SK-N-SH treated with all-trans-retinoic acid at 6 μM for 48 hours (cell line): ENCODE data around the gene NCOA4.
A peak's percentile ranks its signal among the peaks of the same experiment; 100 is the strongest.
"Not testable (repeated sequence)": the region's sequence is repeated elsewhere in the genome, so short reads cannot be mapped to it uniquely, and the experiment has no call there.

Experiments
- ATAC-seq: fragments of 200-7000 bp; cut with Tn5 transposase; 3 replicates; pipeline ENCODE4 v1.9.1; 2020; ENCODE audit warnings: mild to moderate bottlenecking, moderate library complexity
- ARNTL ChIP-seq: fragments of 450-650 bp; formaldehyde crosslinking; IDR thresholded peaks from 2 replicates; pipeline ENCODE4 v1.5.0; 2020; ENCODE audit warnings: low read depth, mild to moderate bottlenecking, moderate library complexity, borderline replicate concordance
- BACH2 ChIP-seq: fragments of 250-450 bp; sonication (Bioruptor Pico); IDR thresholded peaks from 2 replicates; pipeline ENCODE4 v1.9.0; 2021; ENCODE audit warnings: mild to moderate bottlenecking, borderline replicate concordance
- CSDC2 ChIP-seq: fragments of 250-450 bp; sonication (Bioruptor Pico); IDR thresholded peaks from 2 replicates; pipeline ENCODE4 v1.5.0; 2020; ENCODE audit warnings: mild to moderate bottlenecking, moderate library complexity
- CSRNP3 ChIP-seq: fragments of 250-450 bp; sonication (Bioruptor Pico); IDR thresholded peaks from 2 replicates; pipeline ENCODE4 v1.5.1; 2021; ENCODE audit warnings: mild to moderate bottlenecking, moderate library complexity
- ESRRG ChIP-seq: fragments of 250-450 bp; sonication (Bioruptor Pico); IDR thresholded peaks from 2 replicates; pipeline ENCODE4 v1.6.1; 2021; ENCODE audit warnings: mild to moderate bottlenecking
- GLIS3 ChIP-seq: fragments of 250-450 bp; sonication (Bioruptor Pico); IDR thresholded peaks from 2 replicates; pipeline ENCODE4 v1.5.0; 2020; ENCODE audit warnings: mild to moderate bottlenecking, moderate library complexity
- ISL1 ChIP-seq: fragments of 250-450 bp; sonication (Bioruptor Pico); IDR thresholded peaks from 2 replicates; pipeline ENCODE4 v2.1.2; 2022; ENCODE audit warnings: mild to moderate bottlenecking, moderate library complexity
- OSR1 ChIP-seq: fragments of 250-450 bp; sonication (Bioruptor Pico); IDR thresholded peaks from 2 replicates; pipeline ENCODE4 v1.8.0; 2022; ENCODE audit warnings: moderate library complexity, mild to moderate bottlenecking, inconsistent platforms
- POU6F1 ChIP-seq: fragments of 250-450 bp; sonication (Bioruptor Pico); IDR thresholded peaks from 2 replicates; pipeline ENCODE4 v1.8.0; 2021; ENCODE audit warnings: low read depth, mild to moderate bottlenecking, moderate library complexity, borderline replicate concordance
- RARB ChIP-seq: fragments of 250-450 bp; sonication (Bioruptor Pico); IDR thresholded peaks from 2 replicates; pipeline ENCODE4 v1.8.0; 2021; ENCODE audit warnings: mild to moderate bottlenecking, moderate library complexity
- SNAI2 ChIP-seq: fragments of 250-450 bp; sonication (Bioruptor Pico); IDR thresholded peaks from 2 replicates; pipeline ENCODE4 v1.5.0; 2020; ENCODE audit warnings: mild to moderate bottlenecking, moderate library complexity
- TCF4 ChIP-seq: fragments of 250-450 bp; sonication (Bioruptor Pico); IDR thresholded peaks from 2 replicates; pipeline ENCODE4 v1.8.0; 2021; ENCODE audit warnings: mild to moderate bottlenecking, moderate library complexity, borderline replicate concordance
- TOX ChIP-seq: fragments of 250-450 bp; sonication (Bioruptor Pico); IDR thresholded peaks from 2 replicates; pipeline ENCODE4 v1.8.0; 2021; ENCODE audit warnings: mild to moderate bottlenecking, moderate library complexity, borderline replicate concordance
- ZC3H10 ChIP-seq: fragments of 250-450 bp; sonication (Bioruptor Pico); IDR thresholded peaks from 2 replicates; pipeline ENCODE4 v1.5.1; 2021; ENCODE audit warnings: mild to moderate bottlenecking, moderate library complexity
- ZFP3 ChIP-seq: fragments of 250-450 bp; sonication (Bioruptor Pico); IDR thresholded peaks from 2 replicates; pipeline ENCODE4 v1.5.0; 2020; ENCODE audit warnings: mild to moderate bottlenecking, moderate library complexity
- ZFP30 ChIP-seq: fragments of 450-650 bp; formaldehyde crosslinking; IDR thresholded peaks from 2 replicates; pipeline ENCODE4 v1.5.0; 2022; ENCODE audit warnings: mild to moderate bottlenecking, moderate library complexity
- ZNF8 ChIP-seq: fragments of 450-650 bp; formaldehyde crosslinking; IDR thresholded peaks from 2 replicates; pipeline ENCODE4 v1.5.0; 2020; ENCODE audit warnings: mild to moderate bottlenecking, moderate library complexity
- TF ChIP-seq, protein P1 (sequence below): fragments of 250-450 bp; sonication (Bioruptor Pico); IDR thresholded peaks from 2 replicates; pipeline ENCODE4 v1.8.0; 2020; ENCODE audit warnings: mild to moderate bottlenecking, moderate library complexity, borderline replicate concordance
- TF ChIP-seq, protein P2 (sequence below): fragments of 250-450 bp; sonication (Bioruptor Pico); IDR thresholded peaks from 2 replicates; pipeline ENCODE4 v1.5.1; 2020; ENCODE audit warnings: low read depth, mild to moderate bottlenecking, moderate library complexity
- TF ChIP-seq, protein P3 (sequence below): fragments of 250-450 bp; sonication (Bioruptor Pico); IDR thresholded peaks from 2 replicates; pipeline ENCODE4 v1.5.0; 2020; ENCODE audit warnings: mild to moderate bottlenecking, moderate library complexity

Gene NCOA4

GRCh38 chr10:45997994-45998763 lies 32.2 kb downstream of the NCOA4 start:
- ATAC-seq, result no peak
- no peak for TF ChIP-seq ZFP3
- no peak for TF ChIP-seq RARB
- TF ChIP-seq ZC3H10, result no peak
- TF ChIP-seq TCF4, result no peak
- TF ChIP-seq, protein P1, sequence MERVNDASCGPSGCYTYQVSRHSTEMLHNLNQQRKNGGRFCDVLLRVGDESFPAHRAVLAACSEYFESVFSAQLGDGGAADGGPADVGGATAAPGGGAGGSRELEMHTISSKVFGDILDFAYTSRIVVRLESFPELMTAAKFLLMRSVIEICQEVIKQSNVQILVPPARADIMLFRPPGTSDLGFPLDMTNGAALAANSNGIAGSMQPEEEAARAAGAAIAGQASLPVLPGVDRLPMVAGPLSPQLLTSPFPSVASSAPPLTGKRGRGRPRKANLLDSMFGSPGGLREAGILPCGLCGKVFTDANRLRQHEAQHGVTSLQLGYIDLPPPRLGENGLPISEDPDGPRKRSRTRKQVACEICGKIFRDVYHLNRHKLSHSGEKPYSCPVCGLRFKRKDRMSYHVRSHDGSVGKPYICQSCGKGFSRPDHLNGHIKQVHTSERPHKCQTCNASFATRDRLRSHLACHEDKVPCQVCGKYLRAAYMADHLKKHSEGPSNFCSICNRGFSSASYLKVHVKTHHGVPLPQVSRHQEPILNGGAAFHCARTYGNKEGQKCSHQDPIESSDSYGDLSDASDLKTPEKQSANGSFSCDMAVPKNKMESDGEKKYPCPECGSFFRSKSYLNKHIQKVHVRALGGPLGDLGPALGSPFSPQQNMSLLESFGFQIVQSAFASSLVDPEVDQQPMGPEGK (CRISPR knock-in tag), result no peak
- no peak for TF ChIP-seq CSDC2 (CRISPR knock-in tag)
- no peak for TF ChIP-seq ZFP30 (CRISPR knock-in tag)
- no peak for TF ChIP-seq TOX (CRISPR knock-in tag)
- TF ChIP-seq GLIS3 (CRISPR knock-in tag), result no peak
- TF ChIP-seq, protein P2, sequence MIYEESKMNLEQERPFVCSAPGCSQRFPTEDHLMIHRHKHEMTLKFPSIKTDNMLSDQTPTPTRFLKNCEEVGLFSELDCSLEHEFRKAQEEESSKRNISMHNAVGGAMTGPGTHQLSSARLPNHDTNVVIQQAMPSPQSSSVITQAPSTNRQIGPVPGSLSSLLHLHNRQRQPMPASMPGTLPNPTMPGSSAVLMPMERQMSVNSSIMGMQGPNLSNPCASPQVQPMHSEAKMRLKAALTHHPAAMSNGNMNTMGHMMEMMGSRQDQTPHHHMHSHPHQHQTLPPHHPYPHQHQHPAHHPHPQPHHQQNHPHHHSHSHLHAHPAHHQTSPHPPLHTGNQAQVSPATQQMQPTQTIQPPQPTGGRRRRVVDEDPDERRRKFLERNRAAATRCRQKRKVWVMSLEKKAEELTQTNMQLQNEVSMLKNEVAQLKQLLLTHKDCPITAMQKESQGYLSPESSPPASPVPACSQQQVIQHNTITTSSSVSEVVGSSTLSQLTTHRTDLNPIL, result no peak
- TF ChIP-seq POU6F1, result no peak
- no peak for TF ChIP-seq BACH2 (CRISPR knock-in tag)
- TF ChIP-seq ARNTL (CRISPR knock-in tag), result no peak
- no peak for TF ChIP-seq SNAI2 (CRISPR knock-in tag)
- no peak for TF ChIP-seq ESRRG (CRISPR knock-in tag)
- no peak for TF ChIP-seq OSR1 (CRISPR knock-in tag)
- TF ChIP-seq CSRNP3 (CRISPR knock-in tag), result no peak
- TF ChIP-seq, all 23 proteins: peak for 0

- TF ChIP-seq POU6F1, result no peak
- no peak for TF ChIP-seq ISL1 (CRISPR knock-in tag)
- TF ChIP-seq, protein P1 (CRISPR knock-in tag), result no peak
- no peak for TF ChIP-seq SNAI2 (CRISPR knock-in tag)
- no peak for TF ChIP-seq ZC3H10
- TF ChIP-seq CSDC2 (CRISPR knock-in tag), result no peak
- TF ChIP-seq, protein P3, sequence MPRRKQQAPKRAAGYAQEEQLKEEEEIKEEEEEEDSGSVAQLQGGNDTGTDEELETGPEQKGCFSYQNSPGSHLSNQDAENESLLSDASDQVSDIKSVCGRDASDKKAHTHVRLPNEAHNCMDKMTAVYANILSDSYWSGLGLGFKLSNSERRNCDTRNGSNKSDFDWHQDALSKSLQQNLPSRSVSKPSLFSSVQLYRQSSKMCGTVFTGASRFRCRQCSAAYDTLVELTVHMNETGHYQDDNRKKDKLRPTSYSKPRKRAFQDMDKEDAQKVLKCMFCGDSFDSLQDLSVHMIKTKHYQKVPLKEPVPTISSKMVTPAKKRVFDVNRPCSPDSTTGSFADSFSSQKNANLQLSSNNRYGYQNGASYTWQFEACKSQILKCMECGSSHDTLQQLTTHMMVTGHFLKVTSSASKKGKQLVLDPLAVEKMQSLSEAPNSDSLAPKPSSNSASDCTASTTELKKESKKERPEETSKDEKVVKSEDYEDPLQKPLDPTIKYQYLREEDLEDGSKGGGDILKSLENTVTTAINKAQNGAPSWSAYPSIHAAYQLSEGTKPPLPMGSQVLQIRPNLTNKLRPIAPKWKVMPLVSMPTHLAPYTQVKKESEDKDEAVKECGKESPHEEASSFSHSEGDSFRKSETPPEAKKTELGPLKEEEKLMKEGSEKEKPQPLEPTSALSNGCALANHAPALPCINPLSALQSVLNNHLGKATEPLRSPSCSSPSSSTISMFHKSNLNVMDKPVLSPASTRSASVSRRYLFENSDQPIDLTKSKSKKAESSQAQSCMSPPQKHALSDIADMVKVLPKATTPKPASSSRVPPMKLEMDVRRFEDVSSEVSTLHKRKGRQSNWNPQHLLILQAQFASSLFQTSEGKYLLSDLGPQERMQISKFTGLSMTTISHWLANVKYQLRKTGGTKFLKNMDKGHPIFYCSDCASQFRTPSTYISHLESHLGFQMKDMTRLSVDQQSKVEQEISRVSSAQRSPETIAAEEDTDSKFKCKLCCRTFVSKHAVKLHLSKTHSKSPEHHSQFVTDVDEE, result no peak
- no peak for TF ChIP-seq GLIS3 (CRISPR knock-in tag)
- TF ChIP-seq ZNF8, result no peak
- no peak for TF ChIP-seq ZFP3
- no peak for TF ChIP-seq ESRRG (CRISPR knock-in tag)
- TF ChIP-seq, protein P2, result no peak
- no peak for TF ChIP-seq TCF4
- TF ChIP-seq, all 23 proteins: peak for 0
- no peak for ATAC-seq
These were observed 32.9 kb downstream of the NCOA4 start for GRCh38 chr10:45997557-45997956.

GRCh38 chr10:45985590-45985989 lies 44.8 kb downstream of the NCOA4 start:
- ATAC-seq, result not testable (repeated sequence)

DNA sequence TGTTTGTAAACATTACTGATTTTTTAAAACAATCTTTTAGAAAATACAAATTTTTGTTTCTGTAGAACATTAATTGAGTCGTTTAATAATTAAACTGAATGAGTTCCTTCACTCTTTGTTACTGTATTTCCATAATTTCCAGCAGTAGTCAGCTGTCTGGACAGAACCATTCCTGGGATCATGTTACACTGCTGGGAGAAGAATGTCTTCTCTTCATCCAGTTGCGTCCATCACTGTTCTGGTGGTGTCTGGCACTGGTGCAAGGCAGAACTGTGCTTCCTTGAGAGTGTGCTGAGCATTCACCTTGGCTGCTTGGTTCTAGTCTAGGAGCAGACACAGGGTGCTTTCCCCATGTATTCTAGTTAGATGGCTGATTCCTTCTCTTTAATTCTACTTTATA lies 46.0 kb downstream of the NCOA4 start:
- ATAC-seq, result peak; percentile 33; the same call in 1 of the 3 replicates

DNA sequence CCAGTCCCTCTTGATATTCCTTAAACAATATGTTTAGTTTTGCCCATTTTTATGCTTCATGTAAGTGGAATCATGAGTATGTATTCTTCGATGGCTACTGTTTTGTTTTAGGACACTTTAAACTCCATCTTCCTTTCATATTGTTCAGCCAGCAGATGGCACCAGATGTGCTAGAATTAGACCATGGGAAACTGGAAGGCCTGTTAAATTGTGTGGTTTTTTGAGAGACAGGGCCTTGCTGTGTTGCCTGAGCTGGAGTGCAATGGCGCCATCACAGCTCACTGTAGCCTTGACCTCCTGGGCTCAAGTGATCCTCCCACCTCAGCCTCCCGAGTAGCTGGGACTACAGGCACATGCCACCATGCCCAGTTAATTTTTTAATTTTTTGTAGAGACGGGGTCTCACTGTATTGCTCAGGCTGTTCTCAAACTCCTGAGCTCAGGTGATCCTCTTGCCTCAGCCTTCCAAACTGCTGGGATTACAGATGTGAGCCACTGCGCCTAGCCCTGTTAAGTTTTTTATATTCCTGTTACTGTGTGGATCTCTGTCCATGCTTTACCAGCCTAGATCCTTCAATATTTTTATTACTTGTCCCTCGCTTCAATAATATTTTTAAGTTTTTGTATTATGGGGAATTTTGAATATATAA lies 46.8 kb downstream of the NCOA4 start:
- peak; percentile 92 for ATAC-seq
